OCI-LY7 (cell line): ENCODE measurements around the gene DHFR.

ENCODE experiments used
- CTCF ChIP-seq: fragments of 200-600 bp; sonication (generic); conservative IDR thresholded peaks from 2 replicates; pipeline ENCODE4 v1.5.1; 2014; ENCODE audit warnings: mild to moderate bottlenecking, antibody characterized with exemption, low read length, moderate library complexity, mixed read lengths
- EZH2phosphoT487 ChIP-seq: fragments of 200-600 bp; sonication (generic); IDR thresholded peaks from 2 replicates; pipeline ENCODE4 v1.6.1; 2018; ENCODE audit warnings: low read depth, borderline replicate concordance, mild to moderate bottlenecking, mixed run types, antibody characterized with exemption, low read length, moderate library complexity, mixed read lengths

- TF ChIP-seq CTCF (no peak), EZH2phosphoT487 (no peak)
Measured at GRCh38 chr5:80646926-80647325, 7.9 kb downstream of the DHFR start.
